GM21381 (cell line): ENCODE results near the gene CLIC6.
"Not testable (repeated sequence)": the region's sequence is repeated elsewhere in the genome, so short reads cannot be mapped to it uniquely, and the experiment has no call there.

ENCODE experiments used
- ATAC-seq: cut with Tn5 transposase; IDR thresholded peaks from one replicate; pipeline ENCODE4 v1.9.1; 2021; ENCODE audit warnings: mild to moderate bottlenecking, moderate library complexity; ENCODE audit not compliant: unreplicated experiment

CLIC6 gene

GRCh38 chr21:34690793-34691175, 22.0 kb downstream of the CLIC6 start:
- ATAC-seq, result no peak

- ATAC-seq, result no peak
Observed at GRCh38 chr21:34691390-34692032, 22.7 kb downstream of the CLIC6 start.

GRCh38 chr21:34692458-34693020, 23.7 kb downstream of the CLIC6 start:
- no peak for ATAC-seq

- ATAC-seq, result no peak
Observed at GRCh38 chr21:34693192-34693810, 24.5 kb downstream of the CLIC6 start.

GRCh38 chr21:34695434-34695833, 26.6 kb downstream of the CLIC6 start:
- no peak for ATAC-seq

- no peak for ATAC-seq
Observed at GRCh38 chr21:34696121-34696520, 27.3 kb downstream of the CLIC6 start.

- no peak for ATAC-seq
Observed at GRCh38 chr21:34697826-34698225, 29.0 kb downstream of the CLIC6 start.

- ATAC-seq, result no peak
Observed at GRCh38 chr21:34698270-34699015, 29.6 kb downstream of the CLIC6 start.

- no peak for ATAC-seq
Observed at GRCh38 chr21:34700605-34701004, 31.8 kb downstream of the CLIC6 start.

GRCh38 chr21:34701726-34702125, 32.9 kb downstream of the CLIC6 start:
- ATAC-seq, result no peak

- ATAC-seq, result no peak
Observed at GRCh38 chr21:34702341-34703170, 33.8 kb downstream of the CLIC6 start.

- no peak for ATAC-seq
Observed at GRCh38 chr21:34703571-34703970, 34.8 kb downstream of the CLIC6 start.

- ATAC-seq, result no peak
Observed at GRCh38 chr21:34704119-34704518, 35.3 kb downstream of the CLIC6 start.

- no peak for ATAC-seq
Observed at GRCh38 chr21:34705011-34705410, 36.2 kb downstream of the CLIC6 start.

- ATAC-seq, result no peak
Observed at GRCh38 chr21:34706337-34706736, 37.5 kb downstream of the CLIC6 start.

GRCh38 chr21:34707876-34708325, 39.1 kb downstream of the CLIC6 start:
- ATAC-seq, result peak; percentile 97

GRCh38 chr21:34713621-34714020, 44.8 kb downstream of the CLIC6 start:
- ATAC-seq, result no peak

- ATAC-seq, result no peak
Observed at GRCh38 chr21:34715518-34715917, 46.7 kb downstream of the CLIC6 start.

GRCh38 chr21:34715985-34716596, 47.3 kb downstream of the CLIC6 start:
- no peak for ATAC-seq

- ATAC-seq, result not testable (repeated sequence)
Observed at GRCh38 chr21:34718529-34718928, 49.7 kb downstream of the CLIC6 start.
